Activated T-helper 1 cell treated with Interleukin-2 at 50 U/mL for 16 hours (primary cell): ENCODE data around the gene PTPRM.

Experiments used
- DNase-seq: peaks from one replicate; pipeline ENCODE4 v3.0.0-alpha.2; 2020; ENCODE audit warnings: low read depth

Gene PTPRM

DNA sequence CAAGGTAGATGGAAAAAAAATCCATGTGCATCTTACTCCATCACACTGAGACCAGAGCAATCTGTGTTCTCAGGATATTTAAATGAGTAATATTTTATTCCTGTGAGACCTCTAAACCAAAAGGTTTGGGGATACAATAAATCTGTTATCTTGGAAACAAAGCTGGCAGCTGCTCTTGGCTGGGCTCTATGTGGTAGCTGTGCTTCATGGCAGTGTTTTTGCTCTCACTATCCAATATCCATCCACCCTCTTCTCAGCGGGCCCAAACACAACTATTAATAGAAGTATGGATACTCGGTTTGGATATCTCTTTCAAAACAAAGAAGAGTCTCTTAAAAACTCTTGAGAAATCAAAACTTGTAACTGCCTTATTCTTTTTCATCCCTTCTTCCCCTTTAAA is 797.3 kb downstream of the PTPRM start:
- DNase-seq, result no peak

GRCh38 chr18:8365006-8365405 is 797.9 kb downstream of the PTPRM start:
- no peak for DNase-seq

GRCh38 chr18:8365528-8365927 is 798.4 kb downstream of the PTPRM start:
- no peak for DNase-seq

- no peak for DNase-seq
Observed at GRCh38 chr18:8366070-8366469, 799.0 kb downstream of the PTPRM start.

GRCh38 chr18:8366656-8367055 is 799.5 kb downstream of the PTPRM start:
- DNase-seq, result no peak

DNA sequence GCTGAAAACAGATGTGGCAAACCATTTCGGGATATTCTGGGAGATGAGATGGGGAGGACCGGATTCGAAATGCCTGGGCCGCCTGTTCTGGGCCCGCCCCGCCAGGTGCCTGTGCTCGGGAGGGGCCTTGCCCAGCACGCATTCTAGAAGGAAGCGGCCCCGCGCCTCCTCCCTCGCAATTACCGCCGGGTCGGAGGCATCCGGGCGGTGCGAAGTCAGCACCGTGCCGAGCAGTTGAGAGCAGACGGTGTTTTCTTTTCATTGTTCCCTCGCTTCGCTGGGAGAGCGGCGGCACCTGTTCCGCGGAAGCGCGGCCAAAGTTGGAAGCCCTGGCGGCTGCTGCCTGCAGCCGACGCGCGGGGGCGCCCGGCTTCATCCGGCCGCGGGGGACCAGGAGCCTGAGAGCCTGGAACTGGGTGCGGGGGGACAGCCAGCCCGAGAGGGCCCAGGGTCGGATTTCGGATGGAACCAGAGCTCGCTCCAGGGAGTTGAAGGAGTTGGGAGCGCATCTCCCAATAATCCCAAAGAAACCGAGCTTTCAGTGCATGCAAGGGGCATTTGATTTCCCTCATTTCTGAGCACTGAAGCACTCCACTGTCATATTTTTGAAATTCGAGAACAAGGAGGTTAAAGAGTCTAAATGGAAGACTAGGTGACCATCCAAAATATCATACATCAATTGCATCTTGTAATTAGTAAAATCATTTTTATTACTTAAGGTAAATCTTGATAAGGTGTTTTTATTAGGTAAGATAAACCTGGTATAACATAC is 800.3 kb downstream of the PTPRM start:
- peak; percentile 3 for DNase-seq

GRCh38 chr18:8368512-8369217 is 801.5 kb downstream of the PTPRM start:
- DNase-seq, result no peak

- no peak for DNase-seq
Observed at GRCh38 chr18:8373486-8373885, 806.4 kb downstream of the PTPRM start.

GRCh38 chr18:8374676-8375075 is 807.6 kb downstream of the PTPRM start:
- no peak for DNase-seq

- DNase-seq, result no peak
Observed at GRCh38 chr18:8375249-8375648, 808.1 kb downstream of the PTPRM start.

DNA sequence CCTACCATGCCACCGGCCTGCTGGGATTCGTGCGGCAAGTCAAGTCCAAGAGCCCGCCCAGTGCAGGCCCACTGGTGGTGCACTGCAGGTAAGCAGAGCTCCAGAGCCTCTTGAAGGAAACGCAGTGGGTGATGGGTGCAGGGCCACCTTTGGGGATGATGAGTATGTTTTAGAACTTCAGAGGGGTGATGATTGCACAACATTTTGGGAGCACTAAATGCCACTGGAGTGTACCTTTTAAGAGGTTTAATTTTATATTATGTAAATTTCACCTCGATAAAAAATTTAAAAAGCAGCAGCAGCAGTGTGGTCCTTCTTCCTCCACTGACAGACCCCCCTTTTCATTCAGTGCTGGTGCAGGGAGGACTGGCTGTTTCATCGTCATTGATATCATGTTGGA is 809.0 kb downstream of the PTPRM start:
- DNase-seq, result no peak

- DNase-seq, result no peak
Observed at GRCh38 chr18:8379187-8379941, 812.2 kb downstream of the PTPRM start.

GRCh38 chr18:8380006-8380405 is 812.9 kb downstream of the PTPRM start:
- DNase-seq, result no peak

GRCh38 chr18:8380926-8381325 is 813.8 kb downstream of the PTPRM start:
- DNase-seq, result no peak

- no peak for DNase-seq
Observed at GRCh38 chr18:8381821-8382459, 814.8 kb downstream of the PTPRM start.

- DNase-seq, result no peak
Observed at GRCh38 chr18:8385400-8385799, 818.3 kb downstream of the PTPRM start.

DNA sequence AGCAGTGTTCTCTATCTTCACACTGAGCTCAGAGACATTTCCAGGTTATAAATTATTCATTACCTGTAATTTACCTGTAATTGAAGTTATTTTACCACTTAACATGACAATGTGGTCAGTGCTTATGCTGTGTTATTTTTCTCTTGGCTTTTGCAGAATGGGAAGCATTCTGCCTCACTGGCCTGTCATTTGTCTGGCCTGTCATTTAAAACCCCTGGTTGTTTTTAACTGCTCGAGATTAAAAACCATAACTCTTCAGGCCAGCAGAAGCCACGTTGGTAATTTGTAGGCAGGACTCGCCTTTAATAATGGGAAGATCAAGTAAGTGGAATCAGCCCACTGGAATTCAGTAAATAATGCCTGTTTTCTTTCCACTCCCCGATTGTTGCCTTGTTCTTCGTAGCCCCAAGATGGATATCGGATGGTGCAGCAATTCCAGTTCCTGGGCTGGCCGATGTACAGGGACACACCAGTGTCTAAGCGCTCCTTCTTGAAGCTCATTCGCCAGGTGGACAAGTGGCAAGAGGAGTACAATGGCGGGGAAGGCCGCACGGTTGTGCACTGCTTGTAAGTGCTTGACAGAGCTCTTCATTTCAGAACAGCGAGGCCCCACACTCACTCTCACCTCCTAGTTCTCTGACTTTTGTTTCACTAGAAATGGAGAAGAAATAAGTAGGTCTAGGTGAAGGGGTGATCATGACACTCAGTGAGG is 819.7 kb downstream of the PTPRM start:
- no peak for DNase-seq

GRCh38 chr18:8389391-8390340 is 822.5 kb downstream of the PTPRM start:
- DNase-seq, result no peak

- no peak for DNase-seq
Observed at GRCh38 chr18:8391068-8391467, 824.0 kb downstream of the PTPRM start.

DNA sequence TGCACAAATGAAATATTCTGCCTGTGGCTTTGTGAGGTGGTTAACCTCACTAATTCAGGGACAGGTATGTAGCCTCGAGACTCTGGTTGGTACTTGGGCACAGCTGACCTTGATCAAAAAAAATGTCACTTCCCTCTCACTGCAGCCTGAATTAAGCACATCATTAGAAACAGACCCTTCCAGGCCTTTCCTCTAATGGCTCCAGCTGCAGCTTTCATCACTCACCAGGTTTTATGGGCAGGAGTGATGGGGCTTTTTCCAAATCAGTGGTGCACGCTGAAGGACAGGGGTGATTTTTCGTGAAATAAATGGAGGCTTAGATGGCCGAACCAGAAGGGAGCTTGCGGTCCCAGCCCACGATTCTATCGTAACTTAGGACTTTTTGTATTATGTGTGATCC is 829.1 kb downstream of the PTPRM start:
- no peak for DNase-seq

GRCh38 chr18:8397034-8397433 is 829.9 kb downstream of the PTPRM start:
- DNase-seq, result no peak
